ENCODE measurements around the gene PLA2G4A.

DNA sequence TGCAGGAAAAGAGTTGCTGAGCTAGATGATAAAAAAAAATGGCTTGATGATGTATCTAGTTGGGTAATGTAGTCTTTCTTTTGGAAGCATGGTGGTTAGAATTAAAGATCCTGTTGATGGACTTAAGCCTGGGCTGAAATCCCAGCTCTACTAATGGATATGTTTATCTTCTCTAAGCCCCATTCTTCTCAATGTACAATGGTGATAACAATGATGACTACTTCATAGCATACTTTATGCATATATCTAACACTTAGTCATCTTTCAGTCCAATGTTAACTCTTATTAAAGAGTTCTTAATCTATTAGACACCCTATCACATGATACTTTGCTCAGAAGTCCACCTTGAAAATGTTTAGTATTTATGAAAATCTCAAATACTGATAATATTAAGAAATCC is 189.5 kb downstream of the PLA2G4A start:
- TF ChIP-seq, protein P1, sequence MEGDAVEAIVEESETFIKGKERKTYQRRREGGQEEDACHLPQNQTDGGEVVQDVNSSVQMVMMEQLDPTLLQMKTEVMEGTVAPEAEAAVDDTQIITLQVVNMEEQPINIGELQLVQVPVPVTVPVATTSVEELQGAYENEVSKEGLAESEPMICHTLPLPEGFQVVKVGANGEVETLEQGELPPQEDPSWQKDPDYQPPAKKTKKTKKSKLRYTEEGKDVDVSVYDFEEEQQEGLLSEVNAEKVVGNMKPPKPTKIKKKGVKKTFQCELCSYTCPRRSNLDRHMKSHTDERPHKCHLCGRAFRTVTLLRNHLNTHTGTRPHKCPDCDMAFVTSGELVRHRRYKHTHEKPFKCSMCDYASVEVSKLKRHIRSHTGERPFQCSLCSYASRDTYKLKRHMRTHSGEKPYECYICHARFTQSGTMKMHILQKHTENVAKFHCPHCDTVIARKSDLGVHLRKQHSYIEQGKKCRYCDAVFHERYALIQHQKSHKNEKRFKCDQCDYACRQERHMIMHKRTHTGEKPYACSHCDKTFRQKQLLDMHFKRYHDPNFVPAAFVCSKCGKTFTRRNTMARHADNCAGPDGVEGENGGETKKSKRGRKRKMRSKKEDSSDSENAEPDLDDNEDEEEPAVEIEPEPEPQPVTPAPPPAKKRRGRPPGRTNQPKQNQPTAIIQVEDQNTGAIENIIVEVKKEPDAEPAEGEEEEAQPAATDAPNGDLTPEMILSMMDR (conservative IDR thresholded peaks at IDR 0.05; ENCODE audit: low read depth in 2 of 2): no peak
- TF ChIP-seq, protein P2, sequence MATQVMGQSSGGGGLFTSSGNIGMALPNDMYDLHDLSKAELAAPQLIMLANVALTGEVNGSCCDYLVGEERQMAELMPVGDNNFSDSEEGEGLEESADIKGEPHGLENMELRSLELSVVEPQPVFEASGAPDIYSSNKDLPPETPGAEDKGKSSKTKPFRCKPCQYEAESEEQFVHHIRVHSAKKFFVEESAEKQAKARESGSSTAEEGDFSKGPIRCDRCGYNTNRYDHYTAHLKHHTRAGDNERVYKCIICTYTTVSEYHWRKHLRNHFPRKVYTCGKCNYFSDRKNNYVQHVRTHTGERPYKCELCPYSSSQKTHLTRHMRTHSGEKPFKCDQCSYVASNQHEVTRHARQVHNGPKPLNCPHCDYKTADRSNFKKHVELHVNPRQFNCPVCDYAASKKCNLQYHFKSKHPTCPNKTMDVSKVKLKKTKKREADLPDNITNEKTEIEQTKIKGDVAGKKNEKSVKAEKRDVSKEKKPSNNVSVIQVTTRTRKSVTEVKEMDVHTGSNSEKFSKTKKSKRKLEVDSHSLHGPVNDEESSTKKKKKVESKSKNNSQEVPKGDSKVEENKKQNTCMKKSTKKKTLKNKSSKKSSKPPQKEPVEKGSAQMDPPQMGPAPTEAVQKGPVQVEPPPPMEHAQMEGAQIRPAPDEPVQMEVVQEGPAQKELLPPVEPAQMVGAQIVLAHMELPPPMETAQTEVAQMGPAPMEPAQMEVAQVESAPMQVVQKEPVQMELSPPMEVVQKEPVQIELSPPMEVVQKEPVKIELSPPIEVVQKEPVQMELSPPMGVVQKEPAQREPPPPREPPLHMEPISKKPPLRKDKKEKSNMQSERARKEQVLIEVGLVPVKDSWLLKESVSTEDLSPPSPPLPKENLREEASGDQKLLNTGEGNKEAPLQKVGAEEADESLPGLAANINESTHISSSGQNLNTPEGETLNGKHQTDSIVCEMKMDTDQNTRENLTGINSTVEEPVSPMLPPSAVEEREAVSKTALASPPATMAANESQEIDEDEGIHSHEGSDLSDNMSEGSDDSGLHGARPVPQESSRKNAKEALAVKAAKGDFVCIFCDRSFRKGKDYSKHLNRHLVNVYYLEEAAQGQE (IDR thresholded peaks at IDR 0.05; ENCODE audit: unreplicated experiment): no peak
- TF ChIP-seq EZH2 (IDR thresholded peaks at IDR 0.05; ENCODE audit: low read depth, unreplicated experiment): no peak
- TF ChIP-seq POLR2AphosphoS5 (IDR thresholded peaks at IDR 0.05; ENCODE audit: low read depth): no peak
- TF ChIP-seq JUNB (IDR thresholded peaks at IDR 0.05; ENCODE audit: unreplicated experiment): no peak
- TF ChIP-seq EZH2phosphoT487 (IDR thresholded peaks at IDR 0.05; ENCODE audit: unreplicated experiment): no peak
- TF ChIP-seq CREB1 (CRISPR knock-in tag; IDR thresholded peaks at IDR 0.05; ENCODE audit: low read depth): no peak
